HG03045 (cell line): ENCODE results near the gene TXNDC15.
"Not testable (repeated sequence)": the region's sequence is repeated elsewhere in the genome, so short reads cannot be mapped to it uniquely, and the experiment has no call there.

Experiments used
- ATAC-seq: cut with Tn5 transposase; IDR thresholded peaks from one replicate; pipeline ENCODE4 v1.9.1; 2021; ENCODE audit warnings: mild to moderate bottlenecking, moderate library complexity; ENCODE audit not compliant: unreplicated experiment

Gene TXNDC15

GRCh38 chr5:134874831-134875655 is 872 bp downstream of the TXNDC15 start:
- peak; percentile 25 for ATAC-seq

GRCh38 chr5:134877159-134877558 is 3.0 kb downstream of the TXNDC15 start:
- no peak for ATAC-seq

- no peak for ATAC-seq
Measured at GRCh38 chr5:134878403-134878802, 4.2 kb downstream of the TXNDC15 start.

GRCh38 chr5:134879456-134879855 is 5.3 kb downstream of the TXNDC15 start:
- ATAC-seq = no peak

GRCh38 chr5:134880937-134881336 is 6.8 kb downstream of the TXNDC15 start:
- ATAC-seq = not testable (repeated sequence)

GRCh38 chr5:134881711-134882110 is 7.5 kb downstream of the TXNDC15 start:
- not testable (repeated sequence) for ATAC-seq

GRCh38 chr5:134887593-134888159 is 13.5 kb downstream of the TXNDC15 start:
- ATAC-seq = no peak

- ATAC-seq = no peak
Measured at GRCh38 chr5:134889335-134889734, 15.2 kb downstream of the TXNDC15 start.

- ATAC-seq = no peak
Measured at GRCh38 chr5:134891473-134891872, 17.3 kb downstream of the TXNDC15 start.

- no peak for ATAC-seq
Measured at GRCh38 chr5:134892282-134892681, 18.1 kb downstream of the TXNDC15 start.

- ATAC-seq = no peak
Measured at GRCh38 chr5:134892926-134893325, 18.8 kb downstream of the TXNDC15 start.

- ATAC-seq = no peak
Measured at GRCh38 chr5:134893748-134894505, 19.8 kb downstream of the TXNDC15 start.

- no peak for ATAC-seq
Measured at GRCh38 chr5:134902071-134902801, 28.1 kb downstream of the TXNDC15 start.

GRCh38 chr5:134904610-134905245 is 30.6 kb downstream of the TXNDC15 start, which contains the start of gene PCBD2:
PCBD2 (plus strand) TSS chr5:134905131; CDS start chr5:134905140, 9 bp downstream.
- peak; percentile 80 for ATAC-seq

- ATAC-seq = peak; percentile 23
Measured at GRCh38 chr5:134905246-134905996, 31.2 kb downstream of the TXNDC15 start.

GRCh38 chr5:134906811-134907210 is 32.6 kb downstream of the TXNDC15 start:
- ATAC-seq = no peak

GRCh38 chr5:134910752-134911151 is 36.6 kb downstream of the TXNDC15 start:
- not testable (repeated sequence) for ATAC-seq

- no peak for ATAC-seq
Measured at GRCh38 chr5:134911285-134912206, 37.4 kb downstream of the TXNDC15 start.

- ATAC-seq = no peak
Measured at GRCh38 chr5:134913254-134913653, 39.1 kb downstream of the TXNDC15 start.
